GM21381 (cell line): ENCODE data around the gene UNC5A.

Experiments used
- ATAC-seq: cut with Tn5 transposase; IDR thresholded peaks from one replicate; pipeline ENCODE4 v1.9.1; 2021; ENCODE audit warnings: mild to moderate bottlenecking, moderate library complexity; ENCODE audit not compliant: unreplicated experiment

UNC5A gene

GRCh38 chr5:176819476-176819875 lies 9.1 kb downstream of the UNC5A start:
- no peak for ATAC-seq

GRCh38 chr5:176820937-176821336 lies 10.6 kb downstream of the UNC5A start:
- no peak for ATAC-seq

- ATAC-seq, result no peak
Measured at GRCh38 chr5:176821441-176821840, 11.1 kb downstream of the UNC5A start.

GRCh38 chr5:176822041-176822792 lies 11.9 kb downstream of the UNC5A start:
- ATAC-seq, result no peak

GRCh38 chr5:176822793-176823481 lies 12.6 kb downstream of the UNC5A start:
- no peak for ATAC-seq

GRCh38 chr5:176823869-176824412 lies 13.6 kb downstream of the UNC5A start:
- ATAC-seq, result no peak

- ATAC-seq, result no peak
Measured at GRCh38 chr5:176824604-176825003, 14.2 kb downstream of the UNC5A start.

- no peak for ATAC-seq
Measured at GRCh38 chr5:176825234-176825633, 14.9 kb downstream of the UNC5A start.

GRCh38 chr5:176825957-176826356 lies 15.6 kb downstream of the UNC5A start:
- ATAC-seq, result no peak

- no peak for ATAC-seq
Measured at GRCh38 chr5:176827736-176828414, 17.5 kb downstream of the UNC5A start.

GRCh38 chr5:176829320-176829719 lies 19.0 kb downstream of the UNC5A start:
- no peak for ATAC-seq

- no peak for ATAC-seq
Measured at GRCh38 chr5:176830422-176830994, 20.1 kb downstream of the UNC5A start.

GRCh38 chr5:176830995-176831423 lies 20.6 kb downstream of the UNC5A start:
- ATAC-seq, result no peak

- no peak for ATAC-seq
Measured at GRCh38 chr5:176831425-176831824, 21.1 kb downstream of the UNC5A start.

GRCh38 chr5:176832162-176832561 lies 21.8 kb downstream of the UNC5A start:
- no peak for ATAC-seq

- ATAC-seq, result no peak
Measured at GRCh38 chr5:176833286-176833685, 22.9 kb downstream of the UNC5A start.

- no peak for ATAC-seq
Measured at GRCh38 chr5:176835918-176836317, 25.6 kb downstream of the UNC5A start.

- ATAC-seq, result no peak
Measured at GRCh38 chr5:176836811-176837706, 26.7 kb downstream of the UNC5A start.

GRCh38 chr5:176837707-176838115 lies 27.4 kb downstream of the UNC5A start:
- ATAC-seq, result no peak

GRCh38 chr5:176843673-176844072 lies 33.3 kb downstream of the UNC5A start:
- no peak for ATAC-seq
